ENCODE measurements around the gene GSTM4.

Gene GSTM4

GRCh38 chr1:109625176-109625575, 30.7 kb upstream of the GSTM4 start:
- Histone ChIP-seq H3K4me1 (ENCODE audit: control insufficient read depth, insufficient read depth, low read depth, low read length) (peaks cover 71% of the 10 kb centered on the region), H3K4me2 (ENCODE audit: low read length, poor library complexity, severe bottlenecking) (no peak overlapping the region), H3K79me1 (replicated peaks; ENCODE audit: low read length, poor library complexity, severe bottlenecking) (peaks cover 14% of the 10 kb centered on the region), H3K18ac (ENCODE audit: low read depth in 1 of 2, low read length in 2 of 2) (no peak overlapping the region), H2BK5ac (ENCODE audit: low read depth, low read length, poor library complexity, severe bottlenecking) (no peak overlapping the region), H3K36me3 (ENCODE audit: control insufficient read depth in 1 of 2, insufficient read depth in 2 of 2, low read depth in 1 of 2, low read length in 2 of 2) (peaks cover 43 to 68% of the 10 kb centered on the region in 2 experiments), H2BK15ac (ENCODE audit: low read depth, poor library complexity, severe bottlenecking) (no peak overlapping the region), H3K4ac (ENCODE audit: low read depth in 1 of 2, low read length in 2 of 2) (no peak overlapping the region), H3K4me3 (ENCODE audit: insufficient read depth in 1 of 2, low read depth in 1 of 2, low read length in 2 of 2) (no peak overlapping the region), H2BK120ac (ENCODE audit: low read depth, low read length) (no peak overlapping the region), H3K9me3 (ENCODE audit: control insufficient read depth, low read length) (no peaks in the 10 kb centered on the region), H2AK5ac (ENCODE audit: low read length, severe bottlenecking) (no peak overlapping the region), H2BK12ac (ENCODE audit: low read length in 2 of 2) (no peak overlapping the region), H3K23ac (ENCODE audit: low read length in 2 of 2) (no peak overlapping the region), H3K14ac (ENCODE audit: low read length in 2 of 2) (no peak overlapping the region), H4K8ac (ENCODE audit: low read length) (no peak overlapping the region), H2AFZ (ENCODE audit: low read depth, low read length) (no peak overlapping the region), H3K9ac (ENCODE audit: low read length) (no peak overlapping the region), H3K27ac (ENCODE audit: low read length, poor library complexity, severe bottlenecking) (no peak overlapping the region), H3K27me3 (ENCODE audit: control insufficient read depth in 1 of 2, insufficient read depth in 1 of 2, low read length in 2 of 2) (no peaks in the 10 kb centered on the region), H4K91ac (ENCODE audit: low read length) (no peak overlapping the region)
- WGBS = 91% methylated on average over 16 of the region's 16 CpGs
- DNase-seq = no peak

DNA sequence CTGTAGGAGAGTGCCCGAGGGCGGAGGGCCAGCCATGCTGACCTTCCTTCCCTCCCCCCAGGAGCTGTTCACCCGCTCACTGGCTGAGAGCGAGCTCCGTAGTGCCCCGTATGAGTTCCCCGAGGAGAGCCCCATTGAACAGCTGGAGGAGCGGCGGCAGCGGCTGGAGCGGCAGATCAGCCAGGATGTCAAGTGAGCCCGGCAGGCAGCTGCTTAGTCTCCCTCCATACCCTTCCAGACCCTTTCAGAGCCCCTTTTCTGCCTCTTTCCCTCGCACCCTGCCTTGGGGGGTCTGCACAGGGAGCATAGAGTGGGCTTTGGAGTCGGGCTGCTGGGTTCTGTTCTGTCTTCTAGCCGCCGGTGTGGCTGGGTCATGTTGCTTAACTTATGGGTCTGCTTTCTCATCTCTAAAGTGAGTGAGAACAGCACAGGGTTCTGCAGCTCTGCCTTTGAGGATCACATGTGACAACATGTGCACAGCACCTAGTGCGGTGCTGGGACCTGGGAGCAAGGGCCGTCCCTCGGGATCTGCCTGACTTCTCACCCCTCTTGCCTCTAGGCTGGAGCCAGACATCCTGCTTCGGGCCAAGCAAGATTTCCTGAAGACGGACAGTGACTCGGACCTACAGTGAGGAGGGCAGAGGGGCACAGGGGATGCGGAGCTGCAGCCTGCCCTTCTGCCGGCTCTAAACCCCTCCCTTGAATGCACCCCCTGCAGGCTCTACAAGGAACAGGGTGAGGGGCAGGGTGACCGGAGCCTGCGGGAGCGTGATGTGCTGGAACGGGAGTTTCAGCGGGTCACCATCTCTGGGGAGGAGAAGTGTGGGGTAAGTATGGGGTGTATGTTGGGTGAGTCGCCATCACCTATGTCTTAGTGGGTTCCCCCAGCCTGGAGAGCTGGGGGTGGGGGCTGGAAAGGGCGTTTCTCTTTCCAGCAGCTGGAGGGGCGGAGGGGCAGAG, 30.0 kb upstream of the GSTM4 start:
- WGBS = 90% methylated on average over 29 of the region's 32 CpGs
- Histone ChIP-seq H2BK5ac (ENCODE audit: low read depth, low read length, poor library complexity, severe bottlenecking) (no peak overlapping the region), H3K9ac (ENCODE audit: low read length) (no peak overlapping the region), H3K4me1 (ENCODE audit: control insufficient read depth, insufficient read depth, low read depth, low read length) (peaks cover 74% of the 10 kb centered on the region), H2BK120ac (ENCODE audit: low read depth, low read length) (no peak overlapping the region), H4K8ac (ENCODE audit: low read length) (no peak overlapping the region), H2BK15ac (ENCODE audit: low read depth, poor library complexity, severe bottlenecking) (no peak overlapping the region), H3K4ac (ENCODE audit: low read depth in 1 of 2, low read length in 2 of 2) (no peak overlapping the region), H3K36me3 (ENCODE audit: control insufficient read depth in 1 of 2, insufficient read depth in 2 of 2, low read depth in 1 of 2, low read length in 2 of 2) (peaks cover 47 to 75% of the 10 kb centered on the region in 2 experiments), H3K18ac (ENCODE audit: low read depth in 1 of 2, low read length in 2 of 2) (no peak overlapping the region), H4K91ac (ENCODE audit: low read length) (no peak overlapping the region), H3K4me3 (ENCODE audit: insufficient read depth in 1 of 2, low read depth in 1 of 2, low read length in 2 of 2) (no peak overlapping the region), H2AFZ (ENCODE audit: low read depth, low read length) (no peak overlapping the region), H2AK5ac (ENCODE audit: low read length, severe bottlenecking) (no peak overlapping the region), H3K23ac (ENCODE audit: low read length in 2 of 2) (no peak overlapping the region), H2BK12ac (ENCODE audit: low read length in 2 of 2) (no peak overlapping the region), H3K9me3 (ENCODE audit: control insufficient read depth, low read length) (no peaks in the 10 kb centered on the region), H3K27ac (ENCODE audit: low read length, poor library complexity, severe bottlenecking) (no peak overlapping the region), H3K4me2 (ENCODE audit: low read length, poor library complexity, severe bottlenecking) (no peak overlapping the region), H3K27me3 (ENCODE audit: control insufficient read depth in 1 of 2, insufficient read depth in 1 of 2, low read length in 2 of 2) (no peaks in the 10 kb centered on the region), H3K14ac (ENCODE audit: low read length in 2 of 2) (no peak overlapping the region), H3K79me1 (replicated peaks; ENCODE audit: low read length, poor library complexity, severe bottlenecking) (peaks cover 19% of the 10 kb centered on the region)
- DNase-seq = no peak

- Histone ChIP-seq H3K18ac (ENCODE audit: low read depth in 1 of 2, low read length in 2 of 2) (no peak overlapping the region), H2AFZ (ENCODE audit: low read depth, low read length) (no peak overlapping the region), H3K4ac (ENCODE audit: low read depth in 1 of 2, low read length in 2 of 2) (no peak overlapping the region), H3K4me1 (ENCODE audit: control insufficient read depth, insufficient read depth, low read depth, low read length) (peaks cover 68% of the 10 kb centered on the region), H2BK120ac (ENCODE audit: low read depth, low read length) (no peak overlapping the region), H3K23ac (ENCODE audit: low read length in 2 of 2) (no peak overlapping the region), H3K4me2 (ENCODE audit: low read length, poor library complexity, severe bottlenecking) (no peak overlapping the region), H3K14ac (ENCODE audit: low read length in 2 of 2) (no peak overlapping the region), H3K9ac (ENCODE audit: low read length) (no peak overlapping the region), H3K27ac (ENCODE audit: low read length, poor library complexity, severe bottlenecking) (no peak overlapping the region), H3K27me3 (ENCODE audit: control insufficient read depth in 1 of 2, insufficient read depth in 1 of 2, low read length in 2 of 2) (no peaks in the 10 kb centered on the region), H2BK5ac (ENCODE audit: low read depth, low read length, poor library complexity, severe bottlenecking) (no peak overlapping the region), H3K4me3 (ENCODE audit: insufficient read depth in 1 of 2, low read depth in 1 of 2, low read length in 2 of 2) (no peak overlapping the region), H4K8ac (ENCODE audit: low read length) (no peak overlapping the region), H3K9me3 (ENCODE audit: control insufficient read depth, low read length) (no peaks in the 10 kb centered on the region), H4K91ac (ENCODE audit: low read length) (no peak overlapping the region), H3K79me1 (replicated peaks; ENCODE audit: low read length, poor library complexity, severe bottlenecking) (peaks cover 27% of the 10 kb centered on the region), H2BK12ac (ENCODE audit: low read length in 2 of 2) (no peak overlapping the region), H2AK5ac (ENCODE audit: low read length, severe bottlenecking) (no peak overlapping the region), H2BK15ac (ENCODE audit: low read depth, poor library complexity, severe bottlenecking) (no peak overlapping the region), H3K36me3 (ENCODE audit: control insufficient read depth in 1 of 2, insufficient read depth in 2 of 2, low read depth in 1 of 2, low read length in 2 of 2) (peaks cover 57 to 80% of the 10 kb centered on the region in 2 experiments)
- no peak for DNase-seq
- WGBS = 96% methylated on average over 20 of the region's 21 CpGs
Measured at GRCh38 chr1:109626682-109627408, 29.1 kb upstream of the GSTM4 start.

Data from mesenchymal stem cell (in vitro differentiated cells and primary cell).